Esophagus mucosa (tissue), 1 donor: Measurements from ENCODE around the gene GPSM3. TPM values are rescaled to one million over a fixed set of nuclear protein-coding genes. Genes with fewer than 3 reads are reported as not detected.
"Not testable (repeated sequence)": the region's sequence is repeated elsewhere in the genome, so short reads cannot be mapped to it uniquely, and the experiment has no call there.

Source experiments
- ATAC-seq: fragments of 200-7000 bp; cut with Tn5 transposase; one replicate; pipeline ENCODE4 v1.9.1; 2020
- total RNA-seq: library from RNA; stranded (reverse); gene quantifications from one replicate; pipeline ENCODE4 v1.2.4, GENCODE V29; 2023
- donor health status: DM: yes; HTN: yes; CAD: no.

Gene GPSM3
- total RNA-seq, 1 donor from 2014 or later: 2.2 TPM

DNA sequence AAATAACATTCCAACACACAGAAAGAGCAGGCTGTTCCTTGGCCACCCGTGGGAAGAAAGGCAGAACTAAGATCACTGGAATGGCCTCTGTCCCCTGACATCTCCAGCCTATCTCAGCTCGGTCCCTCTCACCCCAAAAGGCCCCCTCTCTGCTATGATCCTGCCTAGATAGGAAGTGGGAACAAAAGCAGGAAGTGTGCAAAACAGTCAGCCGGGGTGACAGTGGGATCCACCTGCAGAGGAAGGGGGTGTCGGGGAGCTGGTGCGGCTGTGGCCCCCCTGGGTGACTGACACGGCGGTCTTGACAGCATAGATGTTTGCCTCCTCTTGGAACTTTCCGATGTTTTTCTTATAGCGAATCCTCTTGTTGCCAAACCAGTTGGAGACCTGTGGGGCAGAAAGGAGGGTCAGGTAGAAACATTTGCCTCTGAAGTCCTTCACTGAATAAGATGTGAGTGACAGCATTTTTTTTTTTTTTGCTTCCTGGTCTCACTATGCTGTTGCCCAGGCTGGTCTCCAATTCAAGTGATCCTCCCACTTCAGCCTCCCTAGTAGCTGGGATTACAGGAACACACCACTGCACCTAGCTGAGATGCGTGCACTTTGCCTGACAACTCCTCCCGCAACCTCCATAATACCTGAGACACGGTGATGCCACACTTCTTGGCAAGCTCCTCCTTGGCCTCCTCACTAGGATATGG, 5.3 kb downstream of the GPSM3 start:
- ATAC-seq: no peak

DNA sequence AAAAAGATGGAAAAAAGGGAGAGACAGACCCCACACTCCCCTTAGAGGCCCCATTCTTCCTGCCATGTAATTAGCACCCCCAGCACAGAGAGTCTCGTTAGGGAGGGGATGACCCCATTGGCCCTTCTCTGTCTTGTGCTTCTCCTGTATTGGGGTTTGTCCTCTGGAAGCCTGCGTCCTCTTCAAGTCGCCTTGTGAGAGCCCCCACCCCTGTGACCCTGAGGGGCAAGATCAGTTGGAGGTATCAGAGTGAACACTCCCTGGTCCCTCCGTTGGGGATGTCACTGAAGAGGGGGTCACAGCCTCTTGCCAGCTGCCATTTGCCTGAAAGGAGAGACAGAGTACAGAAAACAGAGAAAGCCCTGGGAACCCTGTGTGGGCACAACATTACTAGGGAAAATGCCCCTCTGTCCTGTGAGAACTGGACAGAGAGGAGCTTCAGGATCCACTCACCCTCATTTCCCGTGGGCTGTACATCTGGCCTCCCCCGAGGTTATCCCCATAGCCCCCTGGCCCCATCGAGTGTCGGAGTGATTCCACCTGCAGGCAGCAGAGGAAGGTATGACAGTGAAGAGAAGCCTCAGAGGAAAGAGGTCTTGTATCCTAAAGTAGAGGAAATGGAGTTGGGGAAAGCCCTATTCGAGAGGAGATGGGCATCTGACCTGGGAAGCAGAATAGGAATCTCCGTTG, 6.1 kb downstream of the GPSM3 start:
- not testable (repeated sequence) for ATAC-seq

- peak; percentile 54 for ATAC-seq
These were observed 6.7 kb downstream of the GPSM3 start for GRCh38 chr6:32185681-32186131.

GRCh38 chr6:32184084-32184640, 8.3 kb downstream of the GPSM3 start, which contains the start of gene AGER:
TSS of gene AGER (minus strand) at chr6:32184253. CDS start at chr6:32184222, 31 bp downstream.
- no peak for ATAC-seq

- ATAC-seq: no peak
These were observed 8.9 kb downstream of the GPSM3 start for GRCh38 chr6:32183483-32184083.

- no peak for ATAC-seq
These were observed 9.4 kb downstream of the GPSM3 start for GRCh38 chr6:32183030-32183429.

DNA sequence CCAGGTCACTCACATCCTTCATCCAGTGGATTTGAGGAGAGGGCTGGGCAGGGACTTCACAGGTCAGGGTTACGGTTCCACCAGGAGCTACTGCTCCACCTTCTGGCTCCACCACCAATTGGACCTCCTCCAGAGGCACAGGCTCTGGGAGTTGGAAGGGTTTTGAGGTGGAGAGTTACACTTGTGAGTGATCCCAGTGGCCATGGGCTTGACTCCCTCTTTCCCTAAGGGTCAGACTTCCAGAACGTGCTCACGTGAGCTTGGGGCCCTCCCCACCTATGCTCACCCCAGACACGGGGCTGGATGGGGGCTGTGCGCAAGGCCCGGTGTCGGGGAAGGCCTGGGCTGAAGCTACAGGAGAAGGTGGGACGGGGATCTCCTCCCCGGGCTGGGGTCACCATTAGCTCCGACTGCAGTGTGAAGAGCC, 9.9 kb downstream of the GPSM3 start:
- ATAC-seq: no peak

DNA sequence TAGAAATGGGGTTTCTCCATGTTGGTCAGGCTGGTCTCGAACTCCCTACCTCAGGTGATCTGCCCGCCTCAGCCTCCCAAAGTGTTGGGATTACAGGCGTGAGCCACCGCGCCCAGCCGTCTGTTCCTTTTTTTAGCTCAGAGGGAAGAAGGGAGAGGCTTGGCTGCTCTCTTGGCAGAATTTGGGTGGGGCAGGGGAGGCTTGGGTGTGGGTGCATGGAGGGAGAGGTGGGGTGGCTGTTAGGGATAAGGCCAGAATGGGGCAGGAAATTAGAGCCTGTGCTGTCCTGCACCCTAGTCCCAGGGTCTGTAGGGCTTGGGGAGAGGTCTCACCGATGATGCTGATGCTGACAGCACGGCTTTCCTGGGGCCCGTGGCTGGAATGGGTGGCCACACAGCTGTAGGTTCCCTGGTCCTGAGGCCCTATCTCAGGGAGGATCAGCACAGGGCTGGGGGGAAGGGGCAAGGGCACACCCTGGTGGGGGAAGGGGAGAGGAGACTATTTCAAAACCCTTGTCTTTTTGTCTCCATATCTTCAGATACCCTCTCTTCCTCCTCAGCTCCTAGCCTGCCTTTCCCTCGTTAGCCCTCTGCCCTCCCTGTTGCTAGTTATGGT, 10.4 kb downstream of the GPSM3 start:
- no peak for ATAC-seq

- ATAC-seq: no peak
These were observed 11.2 kb downstream of the GPSM3 start for GRCh38 chr6:32181148-32181702.

DNA sequence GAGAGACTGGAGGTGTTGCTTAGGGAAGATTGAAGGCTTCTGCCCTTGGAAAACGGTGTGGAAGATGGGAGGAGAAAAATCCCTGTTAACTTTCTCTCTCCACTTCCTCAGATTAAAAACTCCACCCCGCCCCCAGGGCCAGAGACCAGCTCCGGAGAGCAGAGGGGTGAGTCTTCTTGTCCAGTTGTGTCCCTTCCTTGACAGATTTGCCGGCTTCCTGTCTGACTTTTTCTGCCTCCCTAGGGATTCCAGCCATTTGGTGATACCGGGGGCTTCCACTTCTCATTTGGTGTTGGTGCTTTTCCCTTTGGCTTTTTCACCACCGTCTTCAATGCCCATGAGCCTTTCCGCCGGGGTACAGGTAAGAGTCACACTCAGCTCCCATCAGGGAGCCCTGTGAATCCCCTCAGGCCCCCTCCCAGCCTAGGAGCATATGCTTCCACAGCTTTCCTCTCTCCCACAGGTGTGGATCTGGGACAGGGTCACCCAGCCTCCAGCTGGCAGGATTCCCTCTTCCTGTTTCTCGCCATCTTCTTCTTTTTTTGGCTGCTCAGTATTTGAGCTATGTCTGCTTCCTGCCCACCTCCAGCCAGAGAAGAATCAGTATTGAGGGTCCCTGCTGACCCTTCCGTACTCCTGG, 12.6 kb downstream of the GPSM3 start:
- no peak for ATAC-seq

- ATAC-seq: no peak
These were observed 13.6 kb downstream of the GPSM3 start for GRCh38 chr6:32178547-32179440.

DNA sequence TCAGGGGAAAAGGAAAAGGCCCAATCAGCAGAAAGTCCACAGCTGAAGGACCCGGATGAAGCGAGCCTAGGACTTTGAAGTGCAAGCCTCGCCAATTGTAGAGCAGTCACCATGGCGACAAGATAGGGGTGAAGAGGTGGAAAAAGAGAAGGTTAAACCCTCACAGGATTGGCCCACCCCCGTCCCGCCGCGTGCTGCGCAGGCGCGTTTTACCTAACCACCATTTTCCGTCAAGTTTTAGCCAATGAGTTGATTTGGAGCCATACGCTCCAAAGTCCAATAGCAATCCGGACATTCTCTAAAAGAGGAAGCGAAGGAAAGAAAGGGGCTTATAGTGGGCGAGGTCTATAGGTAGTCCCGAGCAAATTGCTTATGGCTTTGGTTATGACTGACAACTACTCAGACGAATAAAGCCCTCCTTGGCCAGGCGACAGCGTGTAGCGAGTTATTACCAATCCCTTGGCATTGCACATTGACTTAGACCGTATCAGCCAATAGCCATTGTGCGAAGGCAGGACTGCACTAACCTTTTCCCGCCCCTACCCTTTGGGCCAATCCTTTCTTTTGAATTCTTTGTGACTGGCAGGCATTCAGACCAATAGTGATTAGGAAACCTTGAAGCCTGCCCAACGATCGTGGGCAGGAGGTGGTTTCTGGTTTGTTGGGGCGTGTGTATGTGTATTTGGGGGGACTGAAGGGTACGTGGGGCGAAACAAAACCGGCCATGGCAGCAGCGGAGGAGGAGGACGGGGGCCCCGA, 14.5 kb downstream of the GPSM3 start, which contains the start of gene RNF5:
TSS of gene RNF5 (plus strand) at position 618 of the 759 bp plus-strand sequence. CDS start at position 725, 107 bp downstream.
- peak; percentile 89 for ATAC-seq

GRCh38 chr6:32177183-32177787, 15.2 kb downstream of the GPSM3 start:
- no peak for ATAC-seq

DNA sequence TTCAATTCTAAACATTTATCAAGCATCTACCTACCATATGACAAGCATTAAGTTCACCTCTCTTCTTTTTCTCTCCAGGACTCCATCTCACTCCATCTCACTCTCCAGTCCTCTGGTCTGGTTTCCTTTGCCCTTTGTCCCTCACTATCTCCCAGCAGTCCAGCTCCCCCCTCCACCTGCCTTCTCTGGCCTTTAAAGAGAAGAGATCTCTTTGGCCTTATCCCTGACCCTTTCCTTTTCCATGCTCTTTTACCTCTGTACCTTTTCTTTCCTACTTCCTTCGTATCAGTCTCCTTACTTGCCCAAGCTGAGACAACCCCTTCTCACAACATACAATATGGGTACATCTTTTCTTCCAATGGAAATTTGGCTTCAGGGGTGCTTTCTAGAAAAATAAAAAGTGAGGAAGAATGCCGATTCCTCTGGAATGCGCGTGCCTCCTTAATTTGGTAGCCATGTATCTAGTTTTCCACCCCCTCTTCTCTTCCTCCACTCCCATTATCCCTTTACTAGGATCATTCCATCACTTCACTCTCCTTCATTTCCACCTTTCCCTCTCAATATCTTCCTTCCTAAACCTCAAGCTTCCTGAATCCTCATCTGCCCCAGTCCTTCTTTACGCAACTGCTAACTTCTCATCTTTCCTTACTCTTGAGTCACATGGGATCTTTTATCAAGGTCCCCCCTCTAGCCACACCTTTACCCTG, 15.8 kb downstream of the GPSM3 start:
- no peak for ATAC-seq

DNA sequence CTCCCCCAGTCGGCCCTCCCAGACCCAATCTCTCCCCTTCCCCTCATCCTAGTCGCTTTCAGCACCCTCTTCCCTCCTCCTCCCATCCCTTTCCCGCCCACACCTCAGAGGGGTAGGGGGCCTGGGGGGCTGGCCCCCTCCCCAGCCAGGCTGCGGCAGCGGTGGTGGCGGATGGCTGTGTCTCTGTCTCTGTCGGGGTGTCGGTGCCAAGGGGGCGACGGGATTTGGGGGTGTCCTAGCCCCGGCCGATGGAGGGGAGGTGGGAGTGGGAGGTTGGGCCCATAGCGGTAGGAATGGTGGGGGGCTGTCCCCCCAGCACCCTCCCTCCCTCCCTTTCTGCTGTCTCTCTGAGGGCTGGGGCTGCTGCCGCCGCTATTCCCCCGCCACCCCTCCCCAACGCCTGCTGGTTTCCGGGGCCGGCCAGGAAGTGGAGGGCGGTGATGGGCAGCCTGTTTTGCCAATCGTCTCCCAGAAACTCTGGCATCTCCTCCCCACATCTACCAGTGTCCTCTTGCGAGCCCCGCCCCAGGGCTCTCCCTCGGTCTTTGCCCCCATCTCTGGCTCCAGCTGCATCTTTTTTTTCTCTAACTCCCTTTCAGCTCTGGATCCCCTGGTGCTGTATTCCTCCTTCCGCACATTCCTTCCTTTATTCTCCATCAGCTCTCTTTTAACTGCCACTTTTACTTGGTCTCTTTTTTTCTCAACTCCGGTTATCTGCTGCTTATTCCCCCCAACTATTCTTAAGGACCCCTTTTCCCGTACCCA, 16.6 kb downstream of the GPSM3 start, which contains the start of gene AGPAT1:
TSS of gene AGPAT1 (minus strand) at position 374 of the 765 bp plus-strand sequence. CDS start 4,588 bp downstream, outside the sequence.
- peak; percentile 56 for ATAC-seq

DNA sequence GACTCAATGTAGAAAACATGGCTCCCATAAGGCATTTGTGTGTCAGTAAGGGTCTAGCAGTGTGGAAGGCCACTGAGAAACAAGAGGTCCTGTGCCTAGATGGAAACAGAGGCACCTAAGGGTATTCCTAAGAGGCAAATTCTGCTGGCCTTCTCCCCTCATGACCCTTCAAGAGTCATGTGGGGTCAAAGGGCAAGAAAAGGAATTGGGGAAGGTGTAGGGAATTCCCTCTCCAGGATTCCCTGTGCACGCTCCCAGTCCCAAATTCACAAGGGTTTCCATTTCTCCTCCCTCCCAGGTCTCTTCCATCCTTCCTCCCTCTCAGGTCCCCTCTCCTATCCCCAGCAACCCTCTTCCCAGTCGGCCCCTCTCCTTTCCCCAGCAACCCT, 17.1 kb downstream of the GPSM3 start:
- no peak for ATAC-seq

DNA sequence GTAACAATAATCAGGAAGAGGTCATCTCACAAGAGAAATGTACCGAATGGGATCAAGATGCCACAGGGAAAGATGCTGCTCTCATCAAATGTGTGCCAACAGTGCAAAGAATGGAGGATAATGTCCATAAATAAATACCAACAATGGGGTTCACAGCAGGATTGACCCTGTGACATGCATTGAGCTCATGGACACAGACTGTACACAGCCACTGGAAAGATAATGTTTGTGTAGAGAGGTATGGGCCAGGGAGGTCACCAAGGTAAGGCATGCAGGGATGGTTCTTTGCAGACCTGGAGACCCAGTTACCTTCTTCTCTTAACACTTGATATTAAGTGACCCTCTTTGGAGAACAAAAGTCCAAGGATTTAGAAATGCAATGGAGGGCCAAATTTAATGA, 18.0 kb downstream of the GPSM3 start:
- no peak for ATAC-seq
